PFSK-1 (cell line): ENCODE data around the gene CENPC.

Experiments
- FOXP2 ChIP-seq: optimal IDR thresholded peaks from 2 replicates; pipeline ENCODE3; 2011; ENCODE audit warnings: borderline replicate concordance, control low read depth, inconsistent platforms; ENCODE audit not compliant: insufficient read depth; ENCODE audit errors: extremely low read length, extremely low read depth
- POLR2AphosphoS5 ChIP-seq: IDR thresholded peaks from 2 replicates; pipeline ENCODE4 v1.6.1; 2012; ENCODE audit warnings: low read depth, mild to moderate bottlenecking, control low read depth, low read length, moderate library complexity
- REST ChIP-seq, 2 experiments: IDR thresholded peaks; 2 replicates each; pipeline versions ENCODE4 v1.6.1 to v1.8.0; 2011 to 2012; ENCODE audit warnings: low read depth in 2 of 2, low read length in 2 of 2, control low read depth in 1 of 2, inconsistent platforms in 1 of 2, mild to moderate bottlenecking in 1 of 2, moderate library complexity in 1 of 2; ENCODE audit not compliant: insufficient read depth in 1 of 2
- SIN3A ChIP-seq: IDR thresholded peaks from 2 replicates; pipeline ENCODE4 v1.6.1; 2012; ENCODE audit warnings: mild to moderate bottlenecking, low read length, moderate library complexity, borderline replicate concordance; ENCODE audit not compliant: insufficient read depth
- TAF1 ChIP-seq: IDR thresholded peaks from 2 replicates; pipeline ENCODE4 v1.6.1; 2012; ENCODE audit warnings: low read length, control low read depth, borderline replicate concordance; ENCODE audit not compliant: insufficient read depth

CENPC gene

DNA sequence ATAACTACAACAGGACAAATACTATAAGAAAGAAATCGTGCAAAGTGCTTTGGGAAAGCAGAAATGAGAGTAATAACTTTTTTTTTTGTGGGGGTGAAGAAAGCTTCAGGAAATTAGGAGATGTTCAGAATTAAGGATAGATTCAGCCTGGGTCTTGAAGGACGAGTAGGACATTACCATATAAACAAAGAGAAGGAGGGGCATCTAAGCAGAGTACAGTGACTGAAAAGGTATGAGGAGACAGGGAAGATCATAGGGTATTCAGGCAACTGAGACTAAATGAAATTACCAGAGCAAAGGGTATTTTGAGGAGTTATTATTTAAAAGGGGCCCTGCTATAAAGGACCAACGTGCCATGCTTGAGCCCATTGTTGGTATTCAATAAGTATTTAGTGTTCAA, 10.1 kb upstream of the CENPC start:
- TF ChIP-seq TAF1 (no peak), POLR2AphosphoS5 (no peak), SIN3A (no peak), FOXP2 (no peak), REST (IDR thresholded peaks at IDR 0.05; ENCODE audit: insufficient read depth in 1 of 2, low read depth in 2 of 2, low read length in 2 of 2) (no peak)

DNA sequence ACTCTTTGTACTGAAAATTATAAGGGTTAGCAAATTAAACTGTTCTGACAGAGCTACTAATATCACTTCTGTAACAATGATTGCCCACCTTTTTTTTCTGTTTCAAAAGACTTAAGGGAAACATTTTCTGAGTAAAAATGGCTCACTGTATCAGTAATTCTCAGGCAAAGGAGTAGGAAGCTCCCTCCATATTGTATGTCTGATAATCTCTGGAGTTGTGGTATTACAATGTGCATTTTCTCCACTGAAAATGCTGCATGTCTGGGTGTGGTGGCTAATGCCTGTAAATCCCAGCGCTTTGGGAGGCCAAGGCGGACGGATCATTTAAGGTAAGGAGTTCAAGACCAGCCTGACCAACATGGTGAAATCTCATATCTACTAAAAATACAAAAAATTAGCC, 8.8 kb upstream of the CENPC start:
- TF ChIP-seq FOXP2 (no peak), POLR2AphosphoS5 (no peak), SIN3A (no peak), REST (IDR thresholded peaks at IDR 0.05; ENCODE audit: insufficient read depth in 1 of 2, low read depth in 2 of 2, low read length in 2 of 2) (no peak), TAF1 (no peak)

DNA sequence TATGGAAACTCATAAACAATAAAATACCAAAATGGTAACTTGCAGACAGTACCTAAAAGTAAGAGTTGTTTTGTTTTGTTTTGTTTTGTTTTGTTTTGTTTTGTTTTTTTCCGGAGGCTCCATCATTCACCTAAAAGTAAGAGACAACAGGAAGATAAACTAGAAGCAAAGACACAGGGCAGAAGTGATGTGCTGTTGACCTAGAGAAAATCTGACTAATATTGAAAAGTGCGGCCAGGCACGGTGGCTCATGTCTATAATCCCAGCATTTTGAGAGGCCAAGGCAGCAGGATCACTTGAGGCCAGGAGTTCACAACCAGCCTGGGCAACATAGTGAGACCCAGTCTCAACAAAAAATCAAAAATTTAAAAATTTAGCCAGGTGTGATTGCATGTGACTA, 5.6 kb upstream of the CENPC start:
- TF ChIP-seq TAF1 = no peak
- TF ChIP-seq REST (IDR thresholded peaks at IDR 0.05; ENCODE audit: insufficient read depth in 1 of 2, low read depth in 2 of 2, low read length in 2 of 2) = no peak
- no peak for TF ChIP-seq POLR2AphosphoS5
- no peak for TF ChIP-seq SIN3A
- TF ChIP-seq FOXP2 = no peak

DNA sequence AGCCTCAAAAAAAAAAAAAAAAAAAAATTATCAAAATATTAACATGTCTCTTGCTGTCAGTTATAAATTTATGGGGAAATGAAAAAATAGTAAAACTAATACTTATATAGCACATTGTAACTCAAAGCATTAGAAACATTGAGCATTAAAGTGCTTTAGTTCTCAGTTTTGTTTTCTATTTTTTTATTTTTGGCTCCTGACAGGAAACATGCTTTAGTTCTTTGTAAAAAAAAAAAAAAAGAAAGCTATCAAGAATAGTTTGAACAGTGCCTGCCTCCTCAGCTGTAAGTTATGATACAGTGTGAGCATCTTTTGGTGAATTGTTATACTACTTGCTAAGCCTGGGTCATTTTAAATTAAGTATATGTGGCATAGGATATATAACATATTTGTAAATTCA, 5.1 kb upstream of the CENPC start:
- TF ChIP-seq POLR2AphosphoS5 (no peak), TAF1 (no peak), REST (IDR thresholded peaks at IDR 0.05; ENCODE audit: insufficient read depth in 1 of 2, low read depth in 2 of 2, low read length in 2 of 2) (no peak), SIN3A (no peak), FOXP2 (no peak)

- no peak for TF ChIP-seq REST (IDR thresholded peaks at IDR 0.05; ENCODE audit: insufficient read depth in 1 of 2, low read depth in 2 of 2, low read length in 2 of 2)
- TF ChIP-seq FOXP2 = no peak
- no peak for TF ChIP-seq POLR2AphosphoS5
- no peak for TF ChIP-seq TAF1
- no peak for TF ChIP-seq SIN3A
Measured at GRCh38 chr4:67549123-67549522, 3.8 kb upstream of the CENPC start.
